Osteoblast (primary cell): ENCODE data around the gene APBB1IP. TPM values are rescaled to one million over a fixed set of nuclear protein-coding genes. Genes with fewer than 3 reads are reported as not detected.

Experiments used
- DNase-seq: peaks from one replicate; pipeline ENCODE4 v3.0.0; 2011; ENCODE audit warnings: low spot score, mixed read lengths; ENCODE audit not compliant: insufficient read length; ENCODE audit errors: missing footprints
- H2AFZ ChIP-seq: 2 replicates; pipeline ENCODE4 v1.6.0; 2011; ENCODE audit warnings: mild to moderate bottlenecking, low read length
- H3K27ac ChIP-seq: 2 replicates; pipeline ENCODE4 v1.5.1; 2011; ENCODE audit warnings: mild to moderate bottlenecking, low read depth, low read length, moderate library complexity
- H3K27me3 ChIP-seq: 2 replicates; pipeline ENCODE4 v1.6.0; 2012; ENCODE audit warnings: mild to moderate bottlenecking, control low read depth, inconsistent platforms, low read length, moderate library complexity; ENCODE audit not compliant: insufficient read depth
- H3K36me3 ChIP-seq: 2 replicates; pipeline ENCODE4 v1.5.1; 2011; ENCODE audit warnings: mild to moderate bottlenecking, low read length, control low read depth, moderate library complexity; ENCODE audit not compliant: insufficient read depth
- H3K4me1 ChIP-seq: 2 replicates; pipeline ENCODE4 v1.5.1; 2011; ENCODE audit warnings: mild to moderate bottlenecking, low read length, control low read depth, moderate library complexity; ENCODE audit not compliant: insufficient read depth
- H3K4me2 ChIP-seq: 2 replicates; pipeline ENCODE4 v1.6.0; 2011; ENCODE audit warnings: mild to moderate bottlenecking, low read length; ENCODE audit not compliant: insufficient read depth
- H3K4me3 ChIP-seq: fragments of 200-600 bp; sonication (generic); 3 replicates; pipeline ENCODE4 v1.5.1; 2012; ENCODE audit warnings: mild to moderate bottlenecking, low read length, inconsistent platforms; ENCODE audit not compliant: insufficient read depth
- H3K79me2 ChIP-seq: 2 replicates; pipeline ENCODE4 v1.6.0; 2012; ENCODE audit warnings: mild to moderate bottlenecking, low read length, control low read depth, inconsistent platforms; ENCODE audit not compliant: insufficient read depth
- H3K9me3 ChIP-seq: 2 replicates; pipeline ENCODE4 v1.5.1; 2011; ENCODE audit warnings: low read depth, low read length, control low read depth
- H4K20me1 ChIP-seq: 2 replicates; pipeline ENCODE4 v1.6.0; 2012; ENCODE audit warnings: mild to moderate bottlenecking, low read length, control low read depth; ENCODE audit not compliant: insufficient read depth
- CTCF ChIP-seq: IDR thresholded peaks from 2 replicates; pipeline ENCODE4 v1.5.1; 2011; ENCODE audit warnings: mild to moderate bottlenecking, low read depth, low read length, moderate library complexity; ENCODE audit errors: extremely low read depth
- total RNA-seq: library from RNA; depleted of rRNA; stranded (reverse); fragments of >200 nt; gene quantifications from 2 replicates; pipeline ENCODE4 v1.2.3, GENCODE V29; 2012

The APBB1IP gene
- total RNA-seq, 1 donor: 14.8 TPM

- H2AFZ ChIP-seq: no peak overlapping the region
- no peaks in the 10 kb centered on the region for H3K36me3 ChIP-seq
- DNase-seq: no peak
- H3K4me3 ChIP-seq: no peak overlapping the region
- no peak overlapping the region for H3K27ac ChIP-seq
- H3K79me2 ChIP-seq: no peaks in the 10 kb centered on the region
- H3K27me3 ChIP-seq: no peaks in the 10 kb centered on the region
- H3K4me1 ChIP-seq: peaks cover 16% of the 10 kb centered on the region
- H3K9me3 ChIP-seq: no peaks in the 10 kb centered on the region
- H4K20me1 ChIP-seq: no peaks in the 10 kb centered on the region
- no peak for TF ChIP-seq CTCF
- H3K4me2 ChIP-seq: no peak overlapping the region
These were observed 43.9 kb downstream of the APBB1IP start for GRCh38 chr10:26481914-26482550.

GRCh38 chr10:26483554-26483953 lies 45.4 kb downstream of the APBB1IP start:
- Histone ChIP-seq H3K79me2 (no peaks in the 10 kb centered on the region), H3K27me3 (no peaks in the 10 kb centered on the region), H3K4me2 (no peak overlapping the region), H3K4me1 (peaks cover 30% of the 10 kb centered on the region), H3K4me3 (no peak overlapping the region), H4K20me1 (no peaks in the 10 kb centered on the region), H3K9me3 (no peaks in the 10 kb centered on the region), H3K27ac (no peak overlapping the region), H2AFZ (no peak overlapping the region), H3K36me3 (no peaks in the 10 kb centered on the region)
- TF ChIP-seq CTCF: no peak
- no peak for DNase-seq

GRCh38 chr10:26485150-26485941 lies 47.2 kb downstream of the APBB1IP start:
- H3K27ac ChIP-seq: peak overlapping the region; percentile 99
- H3K36me3 ChIP-seq: no peaks in the 10 kb centered on the region
- H3K4me1 ChIP-seq: peaks cover 31% of the 10 kb centered on the region
- H3K4me3 ChIP-seq: no peak overlapping the region
- H2AFZ ChIP-seq: peak overlapping the region; percentile 62
- DNase-seq: no peak
- H3K4me2 ChIP-seq: no peak overlapping the region
- no peaks in the 10 kb centered on the region for H3K79me2 ChIP-seq
- no peak for TF ChIP-seq CTCF
- H4K20me1 ChIP-seq: no peaks in the 10 kb centered on the region
- H3K9me3 ChIP-seq: no peaks in the 10 kb centered on the region
- H3K27me3 ChIP-seq: no peaks in the 10 kb centered on the region

- H3K4me3 ChIP-seq: peak overlapping the region; percentile 49
- H3K36me3 ChIP-seq: no peaks in the 10 kb centered on the region
- peaks cover 31% of the 10 kb centered on the region for H3K4me1 ChIP-seq
- no peak overlapping the region for H2AFZ ChIP-seq
- DNase-seq: peak; percentile 82
- no peaks in the 10 kb centered on the region for H3K79me2 ChIP-seq
- H3K9me3 ChIP-seq: no peaks in the 10 kb centered on the region
- H3K27ac ChIP-seq: peak overlapping the region; percentile 99
- TF ChIP-seq CTCF: no peak
- H3K27me3 ChIP-seq: no peaks in the 10 kb centered on the region
- H4K20me1 ChIP-seq: no peaks in the 10 kb centered on the region
- peak overlapping the region; percentile 71 for H3K4me2 ChIP-seq
These were observed 48.2 kb downstream of the APBB1IP start for GRCh38 chr10:26486304-26486703.
